Bronchial smooth muscle cell (primary cell): ENCODE results near the gene RP2. TPM values are rescaled to one million over a fixed set of nuclear protein-coding genes. Genes with fewer than 3 reads are reported as not detected.

Experiments
- total RNA-seq: library from RNA; depleted of rRNA; stranded (reverse); fragments of >200 nt; gene quantifications from 2 replicates; pipeline ENCODE4 v1.2.1, GENCODE V29; 2014

Gene RP2
- total RNA-seq, result 12.1 and 12.8 TPM in 2 replicates

GRCh38 chrX:46836701-46837557 lies at the start of gene RP2:
TSS of gene RP2 (plus strand) at chrX:46837043. CDS start at chrX:46837101, 58 bp downstream.

GRCh38 chrX:46912098-46912602 lies 75.3 kb downstream of the RP2 start, which contains the start of gene JADE3:
TSS of gene JADE3 (plus strand) at chrX:46912421. CDS start at chrX:46984895, 72,474 bp downstream.

Other genes starting within 250 kb of the RP2 start
- gene SLC9A7, start 77.9 kb upstream of the RP2 start, total RNA-seq, result 21.2 and 38.0 TPM in 2 replicates
- gene JADE3, start 75.4 kb downstream of the RP2 start, total RNA-seq, result 2.8 and 3.9 TPM in 2 replicates
- 0.26 and 2.4 TPM in 2 replicates for gene RGN, start 241.4 kb downstream of the RP2 start, total RNA-seq